DND-41 (cell line): Measurements from ENCODE around the gene MUTYH.

ENCODE experiments used
- ATAC-seq: fragments of 200-7000 bp; cut with Tn5 transposase; 3 replicates; pipeline ENCODE4 v1.9.1; 2021; ENCODE audit warnings: low read depth; ENCODE audit not compliant: insufficient read depth
- DNase-seq: peaks from one replicate; pipeline ENCODE4 v3.0.0-alpha.2; 2020
- H2AFZ ChIP-seq: 2 replicates; pipeline ENCODE4 v1.6.0; 2012; ENCODE audit warnings: low read depth, low read length
- H3K27ac ChIP-seq: 2 replicates; pipeline ENCODE4 v1.5.1; 2012; ENCODE audit warnings: low read length, inconsistent platforms
- H3K27me3 ChIP-seq: fragments of 200-600 bp; sonication (generic); 2 replicates; pipeline ENCODE4 v1.6.0; 2012; ENCODE audit warnings: low read length, mild to moderate bottlenecking, inconsistent platforms; ENCODE audit not compliant: insufficient read depth, poor library complexity
- H3K36me3 ChIP-seq: 2 replicates; pipeline ENCODE4 v1.5.1; 2012; ENCODE audit warnings: low read length, inconsistent platforms; ENCODE audit not compliant: insufficient read depth
- H3K4me1 ChIP-seq: 2 replicates; pipeline ENCODE4 v1.5.1; 2012; ENCODE audit warnings: mild to moderate bottlenecking, low read length; ENCODE audit not compliant: insufficient read depth
- H3K4me2 ChIP-seq: 2 replicates; pipeline ENCODE4 v1.6.0; 2012; ENCODE audit warnings: mild to moderate bottlenecking, moderate library complexity, low read length, inconsistent platforms; ENCODE audit not compliant: insufficient read depth
- H3K4me3 ChIP-seq, 2 experiments: fragments of 200-600 bp in 1 of 2; shearing (Covaris generic) in 1 of 2; 2 replicates each; pipeline ENCODE4 v1.5.1; 2012 to 2016; ENCODE audit warnings: inconsistent platforms in 2 of 2, low read length in 2 of 2, mild to moderate bottlenecking in 2 of 2, low read depth in 1 of 2, moderate library complexity in 1 of 2
- H3K79me2 ChIP-seq: 2 replicates; pipeline ENCODE4 v1.6.0; 2012; ENCODE audit warnings: low read length, inconsistent platforms; ENCODE audit not compliant: insufficient read depth
- H3K9ac ChIP-seq: 2 replicates; pipeline ENCODE4 v1.6.0; 2012; ENCODE audit warnings: low read depth, mild to moderate bottlenecking, inconsistent platforms, low read length, moderate library complexity
- H3K9me3 ChIP-seq: 2 replicates; pipeline ENCODE4 v1.5.1; 2012; ENCODE audit warnings: low read length, moderate library complexity, mild to moderate bottlenecking, inconsistent platforms; ENCODE audit not compliant: insufficient read depth, severe bottlenecking
- H4K20me1 ChIP-seq: 2 replicates; pipeline ENCODE4 v1.6.0; 2012; ENCODE audit warnings: low read length; ENCODE audit not compliant: insufficient read depth
- CTCF ChIP-seq: IDR thresholded peaks from 2 replicates; pipeline ENCODE4 v1.5.1; 2012; ENCODE audit warnings: borderline replicate concordance, low read length, moderate library complexity, mild to moderate bottlenecking; ENCODE audit not compliant: poor library complexity, severe bottlenecking; ENCODE audit errors: extremely low read depth
- EZH2 ChIP-seq: IDR thresholded peaks from 3 replicates; pipeline ENCODE4 v1.6.1; 2012; ENCODE audit warnings: borderline replicate concordance, low read depth, mild to moderate bottlenecking, moderate library complexity, low read length, inconsistent platforms; ENCODE audit not compliant: severe bottlenecking

MUTYH gene

DNA sequence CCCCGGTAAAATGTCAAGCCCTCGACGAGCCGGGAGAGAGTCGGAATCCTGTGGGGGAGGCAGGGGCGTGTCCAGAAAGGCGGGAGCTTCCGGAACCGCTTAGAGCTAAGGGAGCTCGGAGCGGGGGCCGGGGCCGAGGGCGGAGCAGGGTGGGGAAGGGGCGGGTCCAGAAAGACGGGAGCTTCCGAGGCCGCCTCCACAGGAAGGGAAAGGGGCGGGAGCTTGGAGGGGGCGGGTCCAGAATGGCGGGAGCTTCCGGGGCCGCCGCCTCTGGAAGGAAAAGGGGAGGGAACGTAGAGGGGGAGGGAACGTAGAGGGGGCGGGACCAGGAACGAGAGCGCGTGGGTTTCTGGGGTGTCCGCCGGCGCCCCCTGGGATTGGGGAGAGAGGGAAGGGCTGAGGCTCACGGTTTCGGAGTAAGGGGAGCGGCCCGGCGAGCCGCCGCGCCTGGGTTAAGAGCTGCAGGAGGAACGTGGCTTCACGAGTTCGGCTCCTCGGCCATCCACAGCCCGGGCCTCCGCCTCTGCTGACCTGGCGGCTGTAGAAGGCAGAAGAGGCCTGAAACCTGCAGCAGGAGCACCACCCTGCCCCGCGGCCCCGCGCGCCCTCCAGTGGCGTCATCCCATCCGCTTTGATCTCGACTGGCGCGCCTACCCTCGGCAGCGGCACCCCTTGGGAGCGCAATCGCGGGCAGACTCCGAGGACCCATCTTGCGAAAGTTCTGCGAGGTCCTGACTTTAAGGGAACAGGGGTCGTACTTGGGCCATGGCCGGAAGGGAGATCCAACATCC, 36.5 kb downstream of the MUTYH start:
- peaks cover 23% of the 10 kb centered on the region for H3K4me1 ChIP-seq
- H3K9ac ChIP-seq = peak overlapping the region; percentile 90
- H3K4me3 ChIP-seq = peak overlapping the region; percentile 68 to 83
- TF ChIP-seq CTCF (peak; percentile 82), EZH2 (no peak)
- ATAC-seq (peak; percentile 88), DNase-seq (peak; percentile 99)
- peak overlapping the region; percentile 89 for H3K27ac ChIP-seq
- H3K9me3 ChIP-seq = no peaks in the 10 kb centered on the region
- H2AFZ ChIP-seq = peak overlapping the region; percentile 97
- H3K27me3 ChIP-seq = no peaks in the 10 kb centered on the region
- no peaks in the 10 kb centered on the region for H3K36me3 ChIP-seq
- H4K20me1 ChIP-seq = no peaks in the 10 kb centered on the region
- peaks cover 8% of the 10 kb centered on the region for H3K79me2 ChIP-seq
- peak overlapping the region; percentile 80 for H3K4me2 ChIP-seq

DNA sequence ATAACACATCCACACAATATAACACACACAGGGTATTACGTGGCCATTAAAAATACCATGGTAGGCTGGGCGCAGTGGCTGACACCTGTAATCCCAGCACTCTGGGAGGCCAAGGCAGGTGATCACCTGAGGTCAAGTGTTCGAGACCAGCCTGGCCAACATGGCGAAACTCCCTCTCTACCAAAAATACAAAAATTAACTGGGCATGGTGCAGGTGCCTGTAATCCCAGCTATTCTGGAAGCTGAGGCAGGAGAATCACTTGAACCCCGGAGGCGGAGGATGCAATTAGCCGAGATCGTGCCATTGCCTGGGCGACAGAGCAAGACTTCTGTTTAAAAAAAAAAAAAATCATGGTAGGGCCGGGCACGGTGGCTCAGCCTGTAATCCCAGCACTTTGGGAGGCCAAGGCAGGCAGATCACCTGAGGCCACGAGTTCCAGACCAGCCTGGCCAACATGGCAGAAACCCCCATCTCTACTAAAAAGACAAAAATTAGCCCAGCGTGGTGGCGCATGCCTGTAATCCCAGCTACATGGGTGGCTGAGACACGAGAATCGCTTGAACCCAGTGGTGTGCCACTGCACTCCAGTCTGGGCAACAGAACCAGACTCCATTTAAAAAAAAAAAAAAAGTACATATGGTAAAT, 37.6 kb downstream of the MUTYH start:
- DNase-seq = no peak
- peak overlapping the region; percentile 93 for H2AFZ ChIP-seq

DNA sequence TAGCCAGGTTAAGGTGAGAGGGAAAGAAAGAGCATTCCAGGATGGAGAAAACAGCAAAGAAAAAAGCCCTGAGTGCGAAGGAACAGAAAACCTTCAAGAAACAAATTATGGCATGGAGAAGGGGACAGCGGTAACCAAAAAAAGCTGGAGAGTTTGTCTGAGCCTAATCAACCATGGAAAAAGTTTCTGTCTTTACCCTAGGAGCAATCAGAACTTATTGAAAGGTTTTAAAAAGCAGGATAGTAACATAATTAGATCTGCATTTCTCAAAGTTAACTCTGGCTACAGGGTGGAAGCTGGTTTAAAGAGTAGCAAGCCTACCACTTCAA, 39.6 kb downstream of the MUTYH start:
- no peak overlapping the region for H2AFZ ChIP-seq
- no peaks in the 10 kb centered on the region for H4K20me1 ChIP-seq
- no peaks in the 10 kb centered on the region for H3K9me3 ChIP-seq

More for the DNA sequence above, 37.6 kb downstream of the MUTYH start:
- TF ChIP-seq CTCF (no peak), EZH2 (no peak)
- Histone ChIP-seq H3K9me3 (no peaks in the 10 kb centered on the region), H3K27ac (peak overlapping the region; percentile 80), H4K20me1 (no peaks in the 10 kb centered on the region), H3K4me1 (peaks cover 23% of the 10 kb centered on the region), H3K4me2 (peak overlapping the region; percentile 80), H3K36me3 (no peaks in the 10 kb centered on the region), H3K27me3 (no peaks in the 10 kb centered on the region), H3K79me2 (peaks cover 8% of the 10 kb centered on the region), H3K4me3 (peak overlapping the region; percentile 68 to 83), H3K9ac (peak overlapping the region; percentile 90)
- no peak for ATAC-seq

More for the DNA sequence above, 39.6 kb downstream of the MUTYH start:
- Histone ChIP-seq H3K4me3 (no peak overlapping the region), H3K4me1 (peaks cover 23% of the 10 kb centered on the region), H3K9ac (no peak overlapping the region), H3K27me3 (no peaks in the 10 kb centered on the region), H3K27ac (no peak overlapping the region), H3K36me3 (no peaks in the 10 kb centered on the region), H3K4me2 (no peak overlapping the region), H3K79me2 (peaks cover 8% of the 10 kb centered on the region)
- TF ChIP-seq EZH2 (no peak), CTCF (no peak)
- DNase-seq (no peak), ATAC-seq (no peak)
